ENCODE results near the gene EARS2. TPM values are rescaled to one million over a fixed set of nuclear protein-coding genes. Genes with fewer than 3 reads are reported as not detected.

Gene EARS2
- total RNA-seq, 1 experiment from 2014 or later: 55.9 TPM

- TF ChIP-seq ARID4B (CRISPR knock-in tag; IDR thresholded peaks at IDR 0.05; ENCODE audit: borderline replicate concordance): no peak
- TF ChIP-seq ZMAT4 (CRISPR knock-in tag; IDR thresholded peaks at IDR 0.05): no peak
- no peak for TF ChIP-seq FOXP1 (CRISPR knock-in tag; IDR thresholded peaks at IDR 0.05; ENCODE audit: borderline replicate concordance)
- no peak for TF ChIP-seq ZNF423 (CRISPR knock-in tag; IDR thresholded peaks at IDR 0.05)
- no peak for TF ChIP-seq ZNF263 (CRISPR knock-in tag; IDR thresholded peaks at IDR 0.05; ENCODE audit: low read depth)
These were observed 27.1 kb downstream of the EARS2 start (continued) for GRCh38 chr16:23530062-23530461.

- no peak for DNase-seq (ENCODE audit: low spot score)
- Mint-ChIP-seq H3K36me3 (peaks cover 69% of the 10 kb centered on the region), H3K27ac (no peak overlapping the region), H3K27me3 (ENCODE audit: low read depth) (no peaks in the 10 kb centered on the region), H3K4me1 (no peaks in the 10 kb centered on the region), H3K4me3 (no peak overlapping the region), H3K9me3 (no peaks in the 10 kb centered on the region)
- ATAC-seq: no peak
- POLR2A ChIA-PET: no interaction called here
- CTCF ChIA-PET: interaction anchor here (1.2 to 1.5 kb wide), 2 partner anchors 24 to 68 kb away, joined by 3 to 4 read pairs; partner anchors contain the start of gene NDUFAB1
- TF ChIP-seq TEAD4 (CRISPR knock-in tag; IDR thresholded peaks at IDR 0.05) (no peak), ZNF232 (CRISPR knock-in tag; IDR thresholded peaks at IDR 0.05) (no peak), ZNF219 (CRISPR knock-in tag; IDR thresholded peaks at IDR 0.05; ENCODE audit: borderline replicate concordance) (no peak), ZBTB21 (CRISPR knock-in tag; IDR thresholded peaks at IDR 0.05; ENCODE audit: borderline replicate concordance) (no peak), HMGA2 (CRISPR knock-in tag; IDR thresholded peaks at IDR 0.05) (no peak), NFATC4 (CRISPR knock-in tag; IDR thresholded peaks at IDR 0.05) (no peak), SMAD3 (CRISPR knock-in tag; IDR thresholded peaks at IDR 0.05; ENCODE audit: borderline replicate concordance) (no peak), TCF7 (CRISPR knock-in tag; IDR thresholded peaks at IDR 0.05; ENCODE audit: low read depth) (no peak), SMAD4 (CRISPR knock-in tag; IDR thresholded peaks at IDR 0.05) (no peak), NR2C2 (CRISPR knock-in tag; IDR thresholded peaks at IDR 0.05) (no peak), JUN (CRISPR knock-in tag; IDR thresholded peaks at IDR 0.05) (no peak), MLX (CRISPR knock-in tag; IDR thresholded peaks at IDR 0.05) (no peak), E2F5 (CRISPR knock-in tag; IDR thresholded peaks at IDR 0.05) (no peak), FOXJ3 (CRISPR knock-in tag; IDR thresholded peaks at IDR 0.05; ENCODE audit: borderline replicate concordance) (no peak), KAT7 (CRISPR knock-in tag; IDR thresholded peaks at IDR 0.05; ENCODE audit: borderline replicate concordance) (no peak), IRF1 (CRISPR knock-in tag; IDR thresholded peaks at IDR 0.05) (no peak)
These were observed 28.4 kb downstream of the EARS2 start for GRCh38 chr16:23528644-23529310.

All from WTC11 (cell line).